ENCODE data around the gene SELENOK. TPM values are rescaled to one million over a fixed set of nuclear protein-coding genes. Genes with fewer than 3 reads are reported as not detected.
"Not testable (repeated sequence)": the region's sequence is repeated elsewhere in the genome, so short reads cannot be mapped to it uniquely, and the experiment has no call there.

Gene SELENOK
- 10 to 100 TPM; 37.7 to 38.2 TPM for total RNA-seq
- 100 to 1,000 TPM; 102 to 176 (median 117) TPM for polyA plus RNA-seq
- 31.2 to 118 (median 47.9) reads per million in 6 experiments for total RNA-seq

DNA sequence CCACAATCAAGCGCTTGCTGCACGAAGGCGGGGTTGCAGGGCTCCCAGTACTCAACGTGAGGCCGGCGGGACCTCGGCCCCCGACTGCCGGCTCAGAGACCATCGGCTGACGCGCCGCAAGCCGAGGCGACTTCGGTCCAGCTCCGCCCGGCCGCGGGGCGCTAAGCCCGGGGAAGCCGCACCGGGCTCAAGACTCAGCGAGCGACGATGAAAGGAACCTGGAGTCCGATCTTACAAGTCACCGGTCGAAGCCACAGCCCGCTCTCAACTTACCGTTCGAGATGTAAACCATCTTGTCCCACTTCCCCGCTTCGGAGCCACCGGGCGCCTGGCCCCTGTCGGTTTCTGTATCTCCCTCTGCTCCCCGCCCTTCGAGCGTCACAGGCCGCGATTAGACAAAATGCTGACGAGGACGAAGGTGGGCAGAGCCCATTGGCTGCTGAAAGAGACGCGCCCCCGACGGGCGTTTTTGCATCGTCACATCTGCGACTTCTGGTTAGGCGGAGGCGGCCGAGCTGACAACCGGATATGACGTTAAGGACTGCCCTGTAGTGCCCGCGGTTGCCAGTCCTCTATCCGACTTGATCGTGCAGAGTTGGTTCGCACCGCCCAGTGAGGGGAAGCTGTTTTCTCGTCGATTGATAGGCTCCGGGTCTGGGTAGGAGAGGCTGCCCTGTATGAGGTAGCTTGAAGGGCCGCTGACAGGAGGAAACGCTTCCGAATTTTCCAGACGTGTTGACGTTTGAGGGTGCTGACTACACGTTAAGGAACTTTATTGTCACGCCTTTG is at the start of gene SELENOK:
Gene SELENOK (minus strand): TSS at position 363 of the 789 bp plus-strand sequence.
- DNase-seq (peak; percentile 84 to 99 (median 96)), ATAC-seq (peak; percentile 88 to 93)
- Mint-ChIP-seq H3K27me3 (peaks cover 0 to 15% (median under 1%) of the 10 kb centered on the region in 5 donors), H3K9me3 (peaks cover 0 to 21% (median 3%) of the 10 kb centered on the region in 9 donors), H3K4me3 (peak within 1 kb of the TSS; percentile 91 to 98 (median 94)), H3K27ac (peak within 1 kb of the TSS; percentile 97 to 100 (median 99)), H3K36me3 (peaks cover 2 to 13% (median 4%) of the 10 kb centered on the region in 3 donors), H3K4me1 (peaks cover 36 to 60% (median 51%) of the 10 kb centered on the region in 4 donors)
- POLR2A ChIA-PET, result interaction anchor here (1.1 to 3.0 kb wide), 4 partner anchors 9 to 544 kb away, joined by 4 to 24 read pairs (median 12); partner anchors contain the start of genes ACTR8 and DCP1A

DNA sequence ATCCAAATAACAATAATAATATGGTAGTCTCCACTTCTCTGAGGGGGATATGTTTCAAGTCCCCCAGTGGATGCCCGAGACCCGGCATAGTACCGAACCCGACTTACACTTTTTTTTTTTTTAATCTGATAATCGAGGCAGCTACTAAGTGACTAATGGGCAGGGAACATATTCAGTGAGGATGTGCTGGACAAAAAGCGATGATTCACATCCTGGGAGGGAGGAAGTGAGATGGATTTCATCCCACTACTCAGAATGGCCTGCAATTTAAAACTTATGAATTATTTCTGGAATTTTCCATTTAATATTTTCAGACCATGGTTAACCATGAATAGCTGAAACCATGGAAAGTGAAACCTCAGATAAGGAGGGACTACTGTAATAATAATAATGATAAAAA is 49.5 kb upstream of the SELENOK start:
- POLR2A ChIA-PET, result no interaction called here
- Mint-ChIP-seq H3K27me3 (peaks cover 22 to 60% (median 33%) of the 10 kb centered on the region in 5 donors), H3K4me3 (no peak overlapping the region), H3K27ac (no peak overlapping the region), H3K4me1 (no peaks in the 10 kb centered on the region), H3K36me3 (peaks cover 0 to 10% (median 2%) of the 10 kb centered on the region in 3 donors), H3K9me3 (peaks cover 6 to 14% (median 9%) of the 10 kb centered on the region in 9 donors)
- DNase-seq (no peak), ATAC-seq (no peak)

DNA sequence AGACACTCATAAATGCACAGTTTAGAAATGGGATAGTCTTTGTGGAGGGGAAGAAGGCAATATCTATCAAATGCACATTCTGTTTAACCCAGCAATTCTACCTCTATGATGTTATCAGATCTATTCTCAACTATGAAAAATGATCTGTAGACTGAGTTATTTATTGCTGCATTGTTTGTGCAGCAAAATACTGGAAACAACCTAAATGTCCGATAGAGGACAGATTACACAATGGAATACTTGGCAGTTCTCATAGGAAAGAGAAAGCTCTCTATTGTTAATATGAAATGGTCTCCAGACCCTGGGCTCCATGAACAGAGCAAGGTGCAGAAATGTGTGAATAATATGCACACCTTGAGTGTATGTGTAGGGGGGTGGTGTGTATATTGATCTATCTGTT is 49.0 kb upstream of the SELENOK start:
- Mint-ChIP-seq H3K27me3 (peaks cover 20 to 66% (median 32%) of the 10 kb centered on the region in 5 donors), H3K4me1 (no peaks in the 10 kb centered on the region), H3K27ac (no peak overlapping the region), H3K9me3 (peaks cover under 1 to 14% (median 5%) of the 10 kb centered on the region in 9 donors), H3K4me3 (no peak overlapping the region), H3K36me3 (peaks cover 0 to 6% (median 1%) of the 10 kb centered on the region in 3 donors)
- POLR2A ChIA-PET, result no interaction called here
- DNase-seq (no peak), ATAC-seq (no peak)

DNA sequence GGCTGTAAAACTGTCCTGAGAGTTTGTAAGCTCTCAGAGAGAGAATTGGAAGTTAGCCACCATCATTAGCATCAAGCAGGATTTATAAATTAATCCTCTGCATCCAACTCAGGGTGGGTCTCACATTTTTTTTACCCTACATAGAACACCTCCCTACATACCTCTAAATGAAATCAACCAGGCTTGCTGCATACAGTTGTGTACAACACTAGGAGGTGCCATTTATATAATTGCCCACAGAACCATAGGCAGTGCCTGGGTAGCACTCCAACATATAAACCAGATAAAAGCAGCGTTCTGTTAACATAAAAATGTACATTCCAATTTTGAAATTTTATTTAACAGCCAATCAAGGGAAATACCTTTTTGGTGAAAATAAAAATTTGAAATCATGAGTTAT is 48.2 kb upstream of the SELENOK start:
- no peak overlapping the region for H3K27ac Mint-ChIP-seq
- H3K4me3 Mint-ChIP-seq, result no peak overlapping the region
- peaks cover 20 to 71% (median 33%) of the 10 kb centered on the region in 5 donors for H3K27me3 Mint-ChIP-seq
- POLR2A ChIA-PET, result no interaction called here
- H3K4me1 Mint-ChIP-seq, result no peaks in the 10 kb centered on the region
- ATAC-seq (no peak), DNase-seq (no peak)
- H3K9me3 Mint-ChIP-seq, result peaks cover 0 to 18% (median 6%) of the 10 kb centered on the region in 9 donors
- peaks cover 0 to 6% (median 3%) of the 10 kb centered on the region in 3 donors for H3K36me3 Mint-ChIP-seq

DNA sequence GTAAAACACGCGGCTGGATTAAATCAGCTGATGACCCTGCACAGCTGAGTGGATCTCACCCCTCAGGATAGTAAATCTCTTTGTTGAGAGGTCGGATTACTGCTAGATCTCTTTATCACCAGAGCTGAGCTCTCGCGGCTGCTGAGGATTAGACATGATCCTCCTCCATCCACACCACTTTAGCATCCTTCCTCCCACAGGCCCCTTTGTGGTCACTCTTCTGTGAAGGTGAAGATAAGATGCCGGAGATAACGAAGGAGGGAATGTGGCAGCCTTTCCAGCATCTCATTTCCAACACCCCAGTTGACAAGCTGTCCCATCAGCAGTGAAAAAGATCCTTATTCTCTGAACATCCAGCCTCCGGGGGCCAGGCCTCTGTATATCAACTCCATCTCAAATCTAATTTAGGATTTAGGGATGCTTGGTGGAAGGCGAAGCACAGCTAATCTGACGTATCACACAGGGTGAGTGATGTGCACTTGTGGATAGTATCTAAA is 47.5 kb upstream of the SELENOK start:
- Mint-ChIP-seq H3K36me3 (peaks cover 3 to 6% (median 3%) of the 10 kb centered on the region in 3 donors), H3K4me3 (no peak overlapping the region), H3K27me3 (peaks cover 23 to 78% (median 33%) of the 10 kb centered on the region in 5 donors), H3K4me1 (no peaks in the 10 kb centered on the region), H3K27ac (peak overlapping the region in 1 of 10 donors; percentile 73), H3K9me3 (peaks cover 0 to 20% (median 6%) of the 10 kb centered on the region in 9 donors)
- POLR2A ChIA-PET, result no interaction called here
- ATAC-seq, result no peak
- DNase-seq, result no peak

DNA sequence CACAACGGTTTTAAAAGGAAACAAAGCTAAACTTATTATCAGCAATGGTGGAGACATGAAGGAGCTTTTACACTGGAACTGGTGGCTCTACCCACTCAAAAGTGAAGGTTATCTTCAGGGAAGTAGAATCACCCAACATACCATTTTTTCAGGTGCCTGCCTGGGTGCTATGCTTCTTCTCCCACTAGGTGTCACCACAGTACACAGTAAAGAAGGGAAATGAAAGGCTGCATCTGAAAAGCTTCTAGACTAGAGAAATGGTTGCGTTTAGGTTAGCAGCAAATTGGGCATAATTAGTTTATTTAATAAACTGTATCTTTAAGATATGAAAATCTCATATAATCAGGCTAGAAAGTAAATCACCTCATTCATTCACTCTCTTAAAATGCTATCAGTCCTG is 47.0 kb upstream of the SELENOK start:
- ATAC-seq, result peak; percentile 50 to 59
- POLR2A ChIA-PET, result no interaction called here
- H3K27ac Mint-ChIP-seq, result peak overlapping the region in 1 of 10 donors; percentile 73
- no peaks in the 10 kb centered on the region for H3K4me1 Mint-ChIP-seq
- H3K27me3 Mint-ChIP-seq, result peaks cover 24 to 83% (median 34%) of the 10 kb centered on the region in 5 donors
- peaks cover 3 to 6% (median 3%) of the 10 kb centered on the region in 3 donors for H3K36me3 Mint-ChIP-seq
- DNase-seq, result peak in 8 of 10 donors; percentile 1 to 42 (median 24)
- no peak overlapping the region for H3K4me3 Mint-ChIP-seq
- H3K9me3 Mint-ChIP-seq, result peaks cover 0 to 20% (median 6%) of the 10 kb centered on the region in 9 donors

DNA sequence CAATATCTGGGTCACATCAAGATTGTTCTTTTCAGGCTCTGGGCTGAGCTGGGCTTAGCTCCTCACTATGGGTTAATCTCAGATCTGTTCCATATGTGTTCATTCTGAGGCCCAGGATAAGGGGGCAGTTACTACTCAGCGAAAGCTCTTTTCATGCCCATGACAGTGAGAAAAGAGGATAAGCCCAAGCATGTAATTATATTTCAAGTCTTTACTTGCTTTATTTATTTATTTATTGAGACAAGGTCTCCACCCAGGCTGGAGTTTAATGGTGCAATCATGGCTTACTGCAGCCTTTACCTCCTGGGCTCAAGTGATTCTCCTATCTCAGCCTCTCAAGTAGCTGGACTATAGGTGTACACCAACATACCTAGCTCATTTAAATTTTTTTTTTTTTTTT is 44.7 kb upstream of the SELENOK start:
- Mint-ChIP-seq H3K36me3 (peaks cover 3 to 6% (median 3%) of the 10 kb centered on the region in 3 donors), H3K27me3 (peaks cover 20 to 84% (median 35%) of the 10 kb centered on the region in 5 donors), H3K4me1 (no peaks in the 10 kb centered on the region), H3K27ac (no peak overlapping the region), H3K4me3 (no peak overlapping the region), H3K9me3 (peaks cover 0 to 20% (median 6%) of the 10 kb centered on the region in 9 donors)
- ATAC-seq (no peak), DNase-seq (no peak)
- POLR2A ChIA-PET, result no interaction called here

DNA sequence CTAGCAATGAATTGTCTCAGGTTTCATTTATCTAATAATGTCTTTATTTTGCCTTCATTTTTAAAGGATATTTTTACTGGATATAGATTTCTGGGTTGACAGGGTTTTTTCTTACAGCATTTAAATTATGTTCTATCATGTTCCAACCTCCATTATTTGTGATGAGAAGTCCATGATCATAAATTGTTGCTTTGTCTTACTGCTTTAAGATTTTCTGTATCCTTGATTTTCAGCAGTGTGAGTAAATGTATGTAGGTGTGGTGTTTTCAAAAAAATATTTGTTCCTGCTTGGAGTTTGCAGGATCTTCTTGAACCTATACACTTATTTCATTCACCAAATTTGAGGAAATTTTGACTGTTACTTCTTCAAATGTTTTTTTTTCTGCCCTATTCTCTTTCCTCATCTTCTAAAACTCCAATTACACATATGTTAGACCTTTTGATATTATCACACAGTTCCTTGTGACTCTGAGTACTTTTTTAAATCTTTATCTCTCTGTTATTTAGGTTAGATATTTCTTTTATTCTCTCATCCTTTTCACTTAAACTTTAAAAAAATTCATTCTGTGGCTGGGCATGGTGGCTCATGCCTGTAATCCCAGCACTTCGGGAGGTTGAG is 43.7 kb upstream of the SELENOK start:
- no peak for DNase-seq
- no peaks in the 10 kb centered on the region for H3K4me1 Mint-ChIP-seq
- peaks cover 3 to 6% (median 3%) of the 10 kb centered on the region in 3 donors for H3K36me3 Mint-ChIP-seq
- POLR2A ChIA-PET, result no interaction called here
- H3K27me3 Mint-ChIP-seq, result peaks cover 18 to 76% (median 35%) of the 10 kb centered on the region in 5 donors
- no peak overlapping the region for H3K4me3 Mint-ChIP-seq
- H3K9me3 Mint-ChIP-seq, result peaks cover 0 to 20% (median 6%) of the 10 kb centered on the region in 9 donors
- H3K27ac Mint-ChIP-seq, result no peak overlapping the region
- no peak for ATAC-seq

DNA sequence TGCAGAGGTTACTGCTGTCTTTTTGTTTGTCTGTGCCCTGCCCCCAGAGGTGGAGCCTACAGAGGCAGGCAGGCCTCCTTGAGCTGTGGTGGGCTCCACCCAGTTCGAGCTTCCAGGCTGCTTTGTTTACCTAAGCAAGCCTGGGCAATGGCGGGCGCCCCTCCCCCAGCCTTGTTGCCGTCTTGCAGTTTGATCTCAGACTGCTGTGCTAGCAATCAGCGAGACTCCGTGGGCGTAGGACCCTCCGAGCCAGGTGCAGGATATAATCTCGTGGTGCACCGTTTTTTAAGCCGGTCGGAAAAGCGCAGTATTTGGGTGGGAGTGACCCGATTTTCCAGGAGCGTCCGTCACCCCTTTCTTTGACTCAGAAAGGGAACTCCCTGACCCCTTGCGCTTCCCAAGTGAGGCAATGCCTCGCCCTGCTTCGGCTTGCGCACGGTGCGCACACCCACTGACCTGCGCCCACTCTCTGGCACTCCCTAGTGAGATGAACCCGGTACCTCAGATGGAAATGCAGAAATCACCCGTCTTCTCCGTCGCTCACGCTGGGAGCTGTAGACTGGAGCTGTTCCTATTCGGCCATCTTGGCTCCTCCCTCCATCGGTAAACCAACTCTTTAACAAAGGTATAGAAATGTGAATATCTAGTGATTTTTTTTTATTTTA is 35.7 kb upstream of the SELENOK start:
- H3K27ac Mint-ChIP-seq, H3K9me3 Mint-ChIP-seq, H3K4me3 Mint-ChIP-seq, POLR2A ChIA-PET, DNase-seq, H3K36me3 Mint-ChIP-seq, H3K4me1 Mint-ChIP-seq, ATAC-seq: not testable (repeated sequence)
- peaks cover 5 to 21% (median 9%) of the 10 kb centered on the region in 5 donors for H3K27me3 Mint-ChIP-seq

DNA sequence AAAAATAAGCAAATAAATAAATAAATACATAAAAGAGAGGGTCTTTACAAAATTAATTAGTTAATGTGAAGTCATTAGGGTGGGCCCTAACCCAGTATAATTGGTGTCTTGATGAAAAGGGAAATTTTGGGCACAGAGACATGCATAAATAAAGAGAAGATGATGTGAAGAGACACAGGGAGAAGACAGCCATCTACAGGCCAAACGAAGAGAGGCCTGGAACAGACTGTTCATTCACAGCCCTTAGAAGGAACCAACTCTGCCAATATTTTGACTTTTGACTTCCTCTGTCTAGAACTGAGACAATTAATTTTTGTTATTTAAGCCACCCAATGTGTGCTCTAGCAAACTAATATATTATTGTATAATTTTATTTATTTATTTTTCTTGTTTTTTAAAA is 29.6 kb upstream of the SELENOK start:
- ATAC-seq (peak in 1 of 2 donors; percentile 53), DNase-seq (peak in 3 of 10 donors; percentile 7 to 18 (median 12))
- H3K27ac Mint-ChIP-seq, result no peak overlapping the region
- no peaks in the 10 kb centered on the region for H3K4me1 Mint-ChIP-seq
- H3K4me3 Mint-ChIP-seq, result no peak overlapping the region
- H3K36me3 Mint-ChIP-seq, result peaks cover 0 to 7% (median 0%) of the 10 kb centered on the region in 3 donors
- H3K27me3 Mint-ChIP-seq, result peaks cover 16 to 34% (median 24%) of the 10 kb centered on the region in 5 donors
- POLR2A ChIA-PET, result no interaction called here
- H3K9me3 Mint-ChIP-seq, result peaks cover 0 to 20% (median 0%) of the 10 kb centered on the region in 9 donors

DNA sequence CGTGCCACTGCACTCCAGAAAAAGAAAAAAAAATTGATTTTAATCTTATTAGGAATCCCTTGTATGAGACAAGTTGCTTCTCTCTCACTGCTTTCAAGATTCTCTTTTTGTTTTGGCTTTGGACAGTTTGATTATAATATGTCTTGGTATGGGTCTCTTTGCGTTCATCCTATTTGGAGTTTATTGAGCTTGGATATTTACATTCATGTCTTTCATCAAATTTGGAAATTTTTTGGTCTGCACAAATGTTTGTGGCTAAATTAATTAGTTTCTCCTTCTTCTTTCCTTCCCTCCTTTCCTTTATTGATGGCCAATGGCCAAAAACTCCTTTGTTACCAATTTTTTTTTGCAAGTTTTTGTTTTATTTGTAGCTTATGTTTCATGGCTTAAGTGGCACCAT is 28.1 kb upstream of the SELENOK start:
- Mint-ChIP-seq H3K27ac (peak overlapping the region in 1 of 10 donors; percentile 59), H3K36me3 (peaks cover 0 to 7% (median 0%) of the 10 kb centered on the region in 3 donors), H3K4me3 (no peak overlapping the region), H3K9me3 (peaks cover 0 to 15% (median 0%) of the 10 kb centered on the region in 9 donors), H3K27me3 (peaks cover 16 to 41% (median 31%) of the 10 kb centered on the region in 5 donors), H3K4me1 (no peaks in the 10 kb centered on the region)
- DNase-seq, result no peak
- POLR2A ChIA-PET, result no interaction called here
- no peak for ATAC-seq

DNA sequence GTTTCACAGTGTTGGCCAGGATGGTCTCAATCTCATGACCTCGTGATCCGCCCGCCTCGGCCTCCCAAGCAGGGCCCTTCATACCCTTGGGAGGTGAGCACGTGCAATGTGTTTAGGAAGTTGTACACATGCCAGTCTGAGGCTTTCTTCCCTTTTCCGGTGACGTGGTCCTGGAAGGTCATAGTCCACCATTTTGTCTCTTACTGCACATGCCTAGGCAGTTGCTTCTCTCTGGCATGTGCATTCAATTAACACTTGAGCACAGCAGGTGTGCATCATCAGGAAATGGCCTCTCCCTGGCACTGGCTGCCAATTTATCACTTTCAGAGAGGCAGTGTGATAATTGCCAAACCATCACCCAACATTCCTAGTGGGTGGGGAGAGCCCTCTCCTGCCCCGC is 21.7 kb upstream of the SELENOK start:
- peaks cover 21 to 47% (median 30%) of the 10 kb centered on the region in 5 donors for H3K27me3 Mint-ChIP-seq
- POLR2A ChIA-PET, result no interaction called here
- no peak overlapping the region for H3K27ac Mint-ChIP-seq
- peaks cover 0 to 1% (median 0%) of the 10 kb centered on the region in 9 donors for H3K9me3 Mint-ChIP-seq
- H3K4me3 Mint-ChIP-seq, result no peak overlapping the region
- no peak for DNase-seq
- H3K4me1 Mint-ChIP-seq, result no peaks in the 10 kb centered on the region
- no peak for ATAC-seq
- no peaks in the 10 kb centered on the region for H3K36me3 Mint-ChIP-seq

Measured in naive thymus-derived CD8-positive, alpha-beta T cell (primary cell).